HFF-Myc (cell line): ENCODE results near the gene ADH1C.
A peak's percentile ranks its signal among the peaks of the same experiment; 100 is the strongest.
"Not testable (repeated sequence)": the region's sequence is repeated elsewhere in the genome, so short reads cannot be mapped to it uniquely, and the experiment has no call there.

Source experiments
- DNase-seq: peaks from one replicate; pipeline ENCODE4 v3.0.0-alpha.2; 2011; ENCODE audit warnings: low read depth; ENCODE audit errors: extremely low read depth
- H3K4me3 ChIP-seq: replicated peaks from 2 replicates; pipeline ENCODE4 v1.5.1; 2011; ENCODE audit warnings: low read depth, mild to moderate bottlenecking, control low read depth, low read length
- TF ChIP-seq, protein P1 (sequence below): IDR thresholded peaks from 2 replicates; pipeline ENCODE4 v1.5.1; 2012; ENCODE audit warnings: mild to moderate bottlenecking, low read depth, low read length, control low read depth; ENCODE audit errors: missing control alignments

The ADH1C gene

DNA sequence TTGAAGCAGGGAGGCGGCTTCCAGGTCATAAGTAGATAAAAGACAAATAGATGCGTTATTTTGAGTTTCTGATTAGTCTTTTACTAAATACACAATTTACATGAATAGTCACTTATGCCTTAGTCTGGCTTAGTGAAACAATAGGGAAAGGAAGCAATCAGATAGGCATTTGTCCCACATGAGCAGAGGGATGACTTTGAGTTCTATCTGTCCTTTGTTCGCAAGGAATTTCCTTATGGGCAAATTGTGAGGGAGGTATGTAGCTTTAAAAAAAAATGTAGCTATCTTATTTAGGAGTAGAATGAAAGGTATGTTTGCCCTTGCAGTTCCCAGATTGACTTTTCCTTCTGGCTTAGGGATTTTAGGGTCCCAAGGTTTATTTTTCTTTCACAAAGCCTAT is 26.3 kb upstream of the ADH1C start:
- TF ChIP-seq, protein P1, sequence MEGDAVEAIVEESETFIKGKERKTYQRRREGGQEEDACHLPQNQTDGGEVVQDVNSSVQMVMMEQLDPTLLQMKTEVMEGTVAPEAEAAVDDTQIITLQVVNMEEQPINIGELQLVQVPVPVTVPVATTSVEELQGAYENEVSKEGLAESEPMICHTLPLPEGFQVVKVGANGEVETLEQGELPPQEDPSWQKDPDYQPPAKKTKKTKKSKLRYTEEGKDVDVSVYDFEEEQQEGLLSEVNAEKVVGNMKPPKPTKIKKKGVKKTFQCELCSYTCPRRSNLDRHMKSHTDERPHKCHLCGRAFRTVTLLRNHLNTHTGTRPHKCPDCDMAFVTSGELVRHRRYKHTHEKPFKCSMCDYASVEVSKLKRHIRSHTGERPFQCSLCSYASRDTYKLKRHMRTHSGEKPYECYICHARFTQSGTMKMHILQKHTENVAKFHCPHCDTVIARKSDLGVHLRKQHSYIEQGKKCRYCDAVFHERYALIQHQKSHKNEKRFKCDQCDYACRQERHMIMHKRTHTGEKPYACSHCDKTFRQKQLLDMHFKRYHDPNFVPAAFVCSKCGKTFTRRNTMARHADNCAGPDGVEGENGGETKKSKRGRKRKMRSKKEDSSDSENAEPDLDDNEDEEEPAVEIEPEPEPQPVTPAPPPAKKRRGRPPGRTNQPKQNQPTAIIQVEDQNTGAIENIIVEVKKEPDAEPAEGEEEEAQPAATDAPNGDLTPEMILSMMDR: no peak
- H3K4me3 ChIP-seq: no peak overlapping the region
- DNase-seq: no peak

GRCh38 chr4:99377341-99377740 is 24.8 kb upstream of the ADH1C start:
- not testable (repeated sequence) for H3K4me3 ChIP-seq
- TF ChIP-seq, protein P1: peak; percentile 60
- peak; percentile 62 for DNase-seq

DNA sequence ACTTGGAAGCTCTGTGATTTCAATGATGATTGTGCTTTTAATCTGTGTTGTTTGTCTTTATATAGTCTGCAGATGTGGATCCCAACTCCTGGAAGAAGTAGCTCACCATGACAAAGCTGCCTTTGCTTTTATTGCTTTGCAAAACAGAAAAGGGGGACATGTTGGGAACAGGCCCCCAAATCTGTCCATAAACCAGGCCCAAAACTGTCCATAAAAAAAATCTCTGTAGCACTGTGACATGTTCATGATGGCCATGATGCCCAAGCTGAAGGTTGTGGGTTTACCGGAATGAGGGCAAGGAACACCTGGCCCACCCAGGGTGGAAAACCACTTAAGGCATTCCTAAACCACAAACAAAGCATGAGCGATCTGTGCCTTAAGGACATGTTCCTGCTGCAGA is 19.9 kb upstream of the ADH1C start:
- not testable (repeated sequence) for DNase-seq, H3K4me3 ChIP-seq

GRCh38 chr4:99367817-99368216 is 15.3 kb upstream of the ADH1C start:
- H3K4me3 ChIP-seq, DNase-seq: not testable (repeated sequence)

DNA sequence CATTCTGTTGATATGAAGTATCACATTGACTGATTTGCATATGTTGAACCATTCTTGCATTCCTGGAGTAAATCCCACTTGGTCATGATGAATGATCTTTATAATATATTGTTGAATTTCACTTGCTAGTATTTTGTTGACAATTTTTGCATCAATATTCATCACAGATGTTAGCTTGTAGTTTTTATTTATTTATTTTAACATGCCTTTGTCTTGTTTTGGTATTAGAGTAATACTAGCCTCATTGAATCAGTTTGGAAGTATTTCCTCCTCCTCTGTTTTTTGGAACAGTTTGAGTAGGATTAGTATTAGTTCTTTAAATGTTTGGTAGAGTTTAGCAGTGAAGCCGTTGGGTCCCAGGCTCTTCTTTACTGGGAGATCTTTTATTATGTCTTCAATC is 13.9 kb upstream of the ADH1C start:
- TF ChIP-seq, protein P1: no peak
- no peak for DNase-seq

DNA sequence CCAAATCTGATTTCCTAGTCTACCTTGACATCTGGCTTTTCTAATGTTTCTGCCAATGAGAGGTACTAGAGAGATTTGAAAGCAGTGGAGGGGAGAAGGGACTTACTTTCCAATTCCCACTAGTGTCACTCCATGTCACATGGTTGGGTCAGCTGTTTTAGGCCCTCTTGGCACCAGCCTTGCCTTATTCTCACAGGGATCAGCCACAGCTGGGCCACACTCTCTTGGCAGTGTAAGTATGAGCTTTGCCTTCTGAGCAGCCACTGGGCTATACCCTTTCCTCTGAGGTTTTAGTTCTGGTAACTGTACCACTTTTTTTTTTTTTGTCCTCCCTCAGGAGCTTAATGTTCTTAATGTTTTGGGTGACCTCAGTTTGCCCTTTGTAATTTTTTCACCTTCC is 10.2 kb upstream of the ADH1C start:
- no peak for DNase-seq
- no peak overlapping the region for H3K4me3 ChIP-seq
- TF ChIP-seq, protein P1: no peak

More for the DNA sequence above, 13.9 kb upstream of the ADH1C start:
- H3K4me3 ChIP-seq: no peak overlapping the region

DNA sequence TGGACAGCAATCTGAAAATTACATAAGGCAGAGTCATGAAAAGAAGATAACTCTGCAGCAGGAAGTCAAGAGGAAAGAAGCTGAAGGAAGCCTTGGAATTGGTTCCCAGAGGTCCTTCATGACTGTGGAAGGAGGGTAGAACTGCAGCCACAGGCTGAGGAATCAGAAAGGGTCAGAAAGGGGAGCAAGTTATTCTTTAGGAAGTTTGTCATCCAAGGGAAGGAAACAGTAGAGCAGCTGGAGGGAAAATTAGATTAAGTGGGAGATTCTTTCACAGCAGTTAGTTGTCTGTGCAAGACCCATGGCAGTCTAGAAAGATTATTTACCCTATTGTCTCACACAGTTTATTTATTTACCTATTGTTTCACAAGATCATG is 9.3 kb upstream of the ADH1C start:
- TF ChIP-seq, protein P1: no peak
- DNase-seq: no peak
- no peak overlapping the region for H3K4me3 ChIP-seq

GRCh38 chr4:99361268-99361898 is 8.8 kb upstream of the ADH1C start:
- H3K4me3 ChIP-seq: no peak overlapping the region
- TF ChIP-seq, protein P1: no peak
- no peak for DNase-seq
